Purkinje cell (primary cell): Measurements from ENCODE around the gene CLASRP. TPM values are rescaled to one million over a fixed set of nuclear protein-coding genes. Genes with fewer than 3 reads are reported as not detected.

Source experiments
- polyA plus RNA-seq: library from polyadenylated mRNA; unstranded; fragments of >200 nt; fragmentation: Nextera tagmentation; gene quantifications from 2 replicates; pipeline ENCODE4 v1.2.1, GENCODE V29; 2014

The CLASRP gene
- polyA plus RNA-seq, result 1.2 and 2.1 TPM in 2 replicates

DNA sequence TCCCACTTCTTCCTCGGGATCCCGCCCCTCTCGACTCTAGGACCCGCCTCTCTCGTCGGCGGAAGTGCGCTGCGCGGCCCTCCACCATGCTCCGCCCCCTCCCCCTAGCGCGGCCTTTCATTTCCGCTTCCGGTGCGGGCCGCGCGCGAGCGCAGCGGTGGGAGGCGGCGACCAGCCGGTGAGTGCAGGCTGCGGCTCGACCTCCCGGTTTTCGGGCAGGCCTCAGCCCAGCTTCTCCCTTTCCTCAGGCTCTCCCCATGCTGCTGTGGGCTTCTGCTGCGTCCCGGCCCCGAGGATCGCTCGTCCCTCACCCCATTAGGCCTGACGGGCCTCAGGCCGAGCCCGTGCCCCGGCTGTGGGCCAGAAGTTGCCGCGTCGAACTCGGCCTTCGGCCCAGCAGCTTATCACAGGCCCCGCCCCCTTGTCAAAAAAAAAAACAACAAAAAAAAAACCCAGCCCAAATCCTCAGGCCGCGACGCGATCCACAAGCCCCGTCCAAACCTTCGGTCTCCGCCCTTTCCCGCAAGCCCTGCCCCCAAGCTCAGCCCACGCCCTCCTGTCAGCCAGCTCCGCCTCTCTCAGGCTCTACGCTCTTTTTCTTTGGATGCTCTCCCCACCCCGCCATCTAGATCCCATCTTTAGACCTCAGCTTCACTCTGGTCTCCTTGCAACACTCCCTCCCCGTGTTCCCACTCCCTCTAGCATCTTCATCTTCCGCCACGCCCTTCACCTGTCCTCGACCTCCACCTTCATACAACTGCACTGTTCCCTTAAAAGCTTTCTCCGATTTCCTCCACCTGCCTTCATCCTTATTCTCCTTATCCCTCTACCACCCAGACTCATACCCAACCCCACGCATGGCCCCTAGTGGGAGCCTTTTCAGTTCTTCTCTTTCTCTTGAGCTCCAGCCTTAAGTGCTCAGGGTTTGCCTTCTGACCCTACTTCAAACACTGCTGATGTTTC lies at the start of gene CLASRP:
Gene CLASRP, plus strand, starts transcription at position 115 of the 963 bp plus-strand sequence. CDS start 1,168 bp downstream, outside the sequence.

GRCh38 chr19:45001087-45001739 lies 37.6 kb upstream of the CLASRP start, which contains the start of gene RELB:
TSS of gene RELB (plus strand) at chr19:45001464. CDS start at chr19:45001580, 116 bp downstream.

GRCh38 chr19:45076029-45076850 lies 37.4 kb downstream of the CLASRP start, which contains the start of gene ZNF296:
TSS of gene ZNF296 (minus strand) at chr19:45076478. CDS start at chr19:45076373, 105 bp downstream.

GRCh38 chr19:45079063-45079910 lies 40.4 kb downstream of the CLASRP start, which contains the start of gene GEMIN7:
TSS of gene GEMIN7 (plus strand) at chr19:45079260. CDS start at chr19:45090115, 10,855 bp downstream.

DNA sequence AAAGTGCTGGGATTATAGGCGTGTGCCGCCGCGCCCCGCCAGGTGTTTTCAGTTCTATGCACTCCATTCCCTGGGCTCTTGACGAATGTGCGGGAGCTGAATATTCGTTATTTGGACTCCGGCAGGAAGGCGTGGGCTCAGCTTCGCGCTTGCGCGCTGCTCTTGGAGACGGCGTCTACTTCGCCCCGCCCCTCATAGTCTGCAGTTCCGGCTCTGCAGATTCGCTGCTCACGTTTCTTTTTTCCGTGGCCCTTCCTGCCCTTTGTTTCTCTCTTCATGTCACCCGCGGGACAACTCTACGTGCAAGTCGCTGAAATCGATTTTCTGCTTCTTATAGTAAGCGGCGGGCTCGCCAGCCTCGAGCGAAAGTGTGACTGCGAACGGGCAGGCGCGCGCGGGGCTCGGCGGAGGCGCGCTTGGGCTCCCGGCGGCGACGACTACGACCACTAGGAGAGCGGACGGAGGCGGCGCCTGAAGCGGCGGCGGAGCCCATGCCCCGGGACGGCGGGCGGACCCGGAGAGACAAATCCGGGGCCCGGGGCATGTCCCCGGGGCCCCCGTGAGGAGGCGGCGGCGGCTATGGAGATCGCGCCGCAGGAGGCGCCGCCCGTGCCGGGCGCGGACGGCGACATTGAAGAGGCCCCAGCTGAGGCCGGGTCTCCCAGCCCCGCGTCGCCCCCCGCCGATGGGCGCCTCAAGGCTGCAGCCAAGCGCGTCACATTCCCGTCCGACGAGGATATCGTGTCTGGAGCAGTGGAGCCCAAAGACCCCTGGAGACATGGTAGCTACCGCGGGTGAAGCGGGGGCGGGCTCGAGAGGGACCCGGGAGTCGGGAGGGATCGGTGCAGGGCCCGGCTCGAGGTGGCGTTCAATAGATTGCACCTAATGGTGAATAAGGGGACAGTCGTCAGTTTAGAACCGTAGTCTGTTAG lies 54.2 kb downstream of the CLASRP start, which contains the start of gene PPP1R37:
Gene PPP1R37, plus strand, starts transcription at position 433 of the 932 bp plus-strand sequence. Its CDS starts 147 bp downstream, at position 580.

Other genes with a start within 250 kb of the CLASRP start
- not detected in 2 replicates for gene BCAM, start 229.9 kb upstream of the CLASRP start, polyA plus RNA-seq
- gene NECTIN2, start 192.7 kb upstream of the CLASRP start, polyA plus RNA-seq, result 6.2 and 21.5 TPM in 2 replicates
- gene TOMM40, start 147.8 kb upstream of the CLASRP start, polyA plus RNA-seq, result 1.8 and 2.7 TPM in 2 replicates
- gene APOE, start 133.2 kb upstream of the CLASRP start, polyA plus RNA-seq, result 6.2 and 10.7 TPM in 2 replicates
- 5.7 and 19.8 TPM in 2 replicates for gene APOC1, start 124.4 kb upstream of the CLASRP start, polyA plus RNA-seq
- not detected in 2 replicates for gene APOC4, start 96.8 kb upstream of the CLASRP start, polyA plus RNA-seq
- gene APOC2, start 93.0 kb upstream of the CLASRP start, polyA plus RNA-seq, result 0.98 TPM in 1 of 2 replicates, not detected in the other
- 1.7 and 5.9 TPM in 2 replicates for gene CLPTM1, start 83.7 kb upstream of the CLASRP start, polyA plus RNA-seq
- gene RELB, start 37.6 kb upstream of the CLASRP start, polyA plus RNA-seq, result 0.23 and 1.6 TPM in 2 replicates
- gene ZNF296, start 37.4 kb downstream of the CLASRP start, polyA plus RNA-seq, result 0.15 TPM in 1 of 2 replicates, not detected in the other
- gene GEMIN7, start 40.2 kb downstream of the CLASRP start, polyA plus RNA-seq, result 47.1 and 60.6 TPM in 2 replicates
- 0.38 TPM in 1 of 2 replicates, not detected in the other for gene PPP1R37, start 54.1 kb downstream of the CLASRP start, polyA plus RNA-seq
- gene NKPD1, start 121.9 kb downstream of the CLASRP start, polyA plus RNA-seq, result not detected in 2 replicates
- gene TRAPPC6A, start 139.2 kb downstream of the CLASRP start, polyA plus RNA-seq, result 21.4 and 25.5 TPM in 2 replicates
- 1.6 and 4.4 TPM in 2 replicates for gene BLOC1S3, start 139.7 kb downstream of the CLASRP start, polyA plus RNA-seq
- not detected in 2 replicates for gene EXOC3L2, start 206.4 kb downstream of the CLASRP start, polyA plus RNA-seq
- gene MARK4, start 212.2 kb downstream of the CLASRP start, polyA plus RNA-seq, result 3.1 and 3.7 TPM in 2 replicates